GM19397 (cell line): Measurements from ENCODE around the gene PSME3IP1.

Experiments used
- ATAC-seq: cut with Tn5 transposase; IDR thresholded peaks from one replicate; pipeline ENCODE4 v1.9.1; 2021; ENCODE audit warnings: mild to moderate bottlenecking, moderate library complexity; ENCODE audit not compliant: unreplicated experiment

The PSME3IP1 gene

DNA sequence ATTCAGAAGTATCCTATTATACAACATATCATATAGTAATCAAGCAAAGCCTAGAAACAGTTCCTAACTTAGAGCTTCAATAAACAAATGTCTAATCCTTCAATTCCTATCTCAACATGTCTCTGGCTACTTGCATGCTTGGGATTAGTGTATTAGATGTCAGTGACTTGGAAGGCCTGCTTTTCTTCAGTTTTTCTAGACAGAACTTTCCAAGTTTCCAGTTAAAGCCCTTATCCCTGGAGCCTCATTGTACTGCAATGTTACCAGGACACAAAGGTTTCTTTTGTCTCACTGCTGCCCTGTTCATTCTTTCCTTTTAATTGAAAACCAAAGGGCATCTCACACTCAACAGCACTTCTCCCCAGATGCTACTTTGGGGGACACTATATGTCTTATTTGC is 16.5 kb downstream of the PSME3IP1 start:
- ATAC-seq = no peak

DNA sequence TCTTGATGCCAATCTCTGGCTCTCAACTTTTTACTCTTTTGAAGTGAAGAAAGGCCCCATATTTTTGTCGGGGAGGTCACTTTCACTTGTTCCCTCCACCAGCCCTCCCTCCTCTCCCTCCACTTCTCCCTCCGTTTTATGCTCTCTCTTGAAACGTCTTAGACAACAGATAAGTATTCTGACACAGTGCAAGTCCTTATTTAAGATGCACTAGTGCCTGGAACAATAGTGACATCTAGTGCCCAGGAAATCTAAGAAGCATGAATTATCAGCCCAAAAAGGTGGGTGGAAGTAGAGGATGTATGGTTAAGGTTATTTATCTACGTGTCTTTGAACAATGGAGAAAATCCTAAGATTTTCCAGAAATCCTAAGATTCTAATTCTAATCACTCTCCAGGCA is 17.9 kb downstream of the PSME3IP1 start:
- ATAC-seq = no peak

DNA sequence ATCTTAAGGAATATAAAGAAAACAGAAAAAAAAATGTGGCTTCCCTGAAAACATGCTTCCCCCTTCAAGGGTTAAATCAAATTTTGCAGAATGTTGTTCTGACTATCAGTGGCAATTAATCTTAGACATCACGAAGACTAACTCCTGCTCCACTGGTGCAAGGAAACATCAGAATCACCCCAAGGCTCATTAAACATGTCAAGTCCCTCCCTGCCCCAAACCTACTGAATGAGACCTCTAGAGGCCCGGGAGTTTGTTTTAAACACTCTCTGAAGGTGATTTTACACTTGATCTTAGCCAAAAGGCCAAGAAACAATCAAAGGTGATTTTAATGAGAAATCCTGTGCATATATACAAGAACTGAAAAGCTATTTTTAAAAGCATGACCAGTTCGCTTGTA is 18.3 kb downstream of the PSME3IP1 start:
- no peak for ATAC-seq

DNA sequence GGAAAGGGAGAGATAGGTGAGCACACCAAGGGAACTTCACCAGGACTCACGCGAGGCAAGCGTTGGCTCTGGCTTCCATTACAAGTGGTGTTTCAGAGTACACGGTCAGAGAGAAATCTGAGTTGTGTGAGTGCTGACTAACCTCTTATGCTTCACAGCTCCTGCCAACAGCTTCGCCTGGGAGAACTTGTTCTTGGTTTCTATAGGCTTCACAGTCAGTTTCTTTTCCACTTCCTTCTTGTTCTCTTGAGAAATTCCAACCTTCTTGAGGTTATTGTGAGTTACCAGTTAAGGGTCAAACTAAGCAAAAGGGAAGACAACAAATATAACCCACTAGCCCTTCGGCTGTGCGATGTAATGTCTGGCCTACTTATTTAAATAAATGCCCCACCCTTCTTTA is 18.9 kb downstream of the PSME3IP1 start:
- no peak for ATAC-seq

DNA sequence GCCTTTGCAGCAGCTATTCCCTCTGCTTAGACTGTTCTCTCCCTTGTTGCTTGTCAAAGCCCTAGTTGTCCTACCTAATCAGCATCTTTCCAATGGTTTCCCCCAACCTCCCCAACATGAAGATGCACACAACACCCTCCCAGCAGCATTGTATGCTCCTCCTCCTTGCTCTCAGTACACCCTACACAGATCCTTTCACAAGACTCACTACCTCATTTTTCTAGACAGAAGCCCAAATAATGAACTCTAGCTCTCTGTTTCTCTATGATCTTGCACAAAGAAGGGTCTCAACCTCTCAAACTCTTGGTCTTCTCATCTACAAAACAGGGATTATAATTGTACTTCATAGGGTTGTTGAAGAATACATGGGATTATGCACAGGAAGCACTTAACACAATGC is 19.4 kb downstream of the PSME3IP1 start:
- no peak for ATAC-seq

DNA sequence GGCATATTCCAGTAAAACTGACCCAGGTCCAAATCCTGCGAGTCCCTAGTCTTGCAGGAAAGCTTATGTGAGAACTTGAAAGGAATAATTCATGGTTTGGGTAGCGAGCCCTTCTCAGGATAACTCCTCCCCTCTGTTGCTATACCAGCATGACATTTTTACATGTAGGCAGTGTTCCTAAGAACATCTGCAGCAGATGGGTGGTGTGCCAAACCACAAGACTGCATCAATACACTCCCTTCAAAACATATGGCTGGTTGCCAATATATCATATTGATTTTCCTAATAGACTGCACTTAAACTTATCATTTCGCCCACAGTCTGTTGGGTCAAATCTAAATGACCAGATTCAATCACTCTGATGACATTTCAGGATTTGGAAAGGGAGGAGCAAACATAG is 19.9 kb downstream of the PSME3IP1 start:
- ATAC-seq = no peak

DNA sequence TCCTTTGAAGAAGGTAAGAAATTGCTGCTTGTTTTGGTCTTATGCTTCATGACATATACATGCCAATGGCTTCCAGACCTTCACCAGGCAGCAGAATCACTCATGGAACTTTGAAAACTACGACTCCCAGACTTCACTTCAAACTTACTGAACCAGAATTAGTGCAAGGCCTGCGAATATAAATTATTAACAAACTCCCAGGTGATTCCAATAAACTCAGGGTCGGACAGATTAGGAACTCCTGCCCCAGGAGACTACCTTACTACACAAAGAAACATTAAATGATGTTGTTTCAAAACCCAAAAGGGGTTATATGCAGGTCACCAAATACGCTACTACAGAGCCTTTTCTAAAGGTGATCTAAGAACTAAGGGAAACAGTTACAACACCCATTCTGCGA is 20.4 kb downstream of the PSME3IP1 start:
- ATAC-seq = no peak

DNA sequence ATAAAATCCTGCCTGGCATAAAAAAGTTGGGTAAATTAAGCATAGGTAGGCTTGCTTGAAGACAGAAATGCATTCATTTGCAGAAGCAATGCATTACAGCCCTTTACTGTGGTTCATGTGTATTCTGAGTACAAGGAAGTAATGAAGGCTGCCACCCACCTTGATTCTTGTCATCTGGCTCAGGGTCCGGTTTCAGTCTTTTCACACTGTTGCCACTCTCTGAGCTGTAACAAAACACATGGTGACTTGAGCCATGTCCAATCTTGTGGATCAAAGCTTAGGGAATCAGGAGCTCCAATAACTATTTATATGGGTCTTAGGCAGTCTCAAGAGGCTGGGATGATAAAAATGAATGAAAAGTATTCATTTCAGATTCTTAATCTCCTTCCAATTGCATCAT is 22.0 kb downstream of the PSME3IP1 start:
- no peak for ATAC-seq

DNA sequence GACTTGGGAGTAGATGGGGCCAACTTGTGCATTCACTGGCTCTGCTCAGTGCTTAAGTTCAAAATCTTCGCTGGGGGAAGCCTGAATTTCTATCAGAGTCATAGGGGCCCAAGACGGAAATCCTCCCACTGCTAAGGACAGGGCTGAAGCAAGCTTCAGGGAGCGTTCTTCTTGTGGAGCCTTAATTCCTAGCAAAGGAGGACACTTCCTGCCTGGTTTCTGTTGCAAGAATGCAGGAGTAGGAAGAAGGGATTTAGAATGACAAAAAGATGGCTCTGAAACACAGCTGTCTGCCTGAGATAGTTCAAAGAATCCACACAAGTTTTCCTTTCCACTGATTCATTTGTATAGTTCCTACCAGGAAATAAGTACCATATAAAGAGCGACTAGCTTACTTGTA is 26.4 kb downstream of the PSME3IP1 start:
- ATAC-seq = no peak

DNA sequence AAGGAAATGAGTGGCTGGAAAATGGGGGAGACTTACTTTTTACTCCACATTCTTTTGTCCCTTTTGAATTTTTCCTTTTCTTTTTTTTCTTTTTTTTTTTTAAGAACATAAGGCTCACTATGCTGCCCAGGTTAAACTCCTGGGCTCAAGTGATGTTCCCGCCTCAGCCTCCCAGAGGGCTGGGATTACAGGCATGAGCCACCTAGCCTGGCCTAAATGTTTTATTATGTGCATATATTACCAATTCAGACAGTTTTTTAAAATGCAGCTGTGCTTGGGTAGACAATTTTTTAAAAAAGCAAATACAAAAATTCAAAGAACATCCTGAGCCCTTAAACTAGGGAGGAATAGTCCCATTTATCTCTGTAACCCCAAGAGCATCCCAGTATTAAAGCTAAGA is 28.3 kb downstream of the PSME3IP1 start:
- no peak for ATAC-seq

DNA sequence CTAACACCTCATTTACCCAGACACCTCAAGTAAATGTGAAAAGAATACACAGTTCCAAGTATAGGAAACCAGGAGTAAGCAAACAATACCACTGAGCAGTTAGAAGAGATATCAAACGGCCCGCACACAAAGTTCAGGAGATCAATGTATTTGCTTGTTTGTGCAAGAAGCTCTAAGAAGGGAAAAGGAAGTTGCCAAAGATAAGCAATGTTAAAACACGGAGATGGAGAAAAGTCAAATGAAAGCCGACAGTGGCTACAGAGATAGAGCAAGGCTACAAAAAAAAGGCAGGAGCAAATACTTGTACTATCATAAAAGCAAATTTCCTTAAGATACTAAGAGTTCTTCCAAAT is 29.5 kb downstream of the PSME3IP1 start:
- ATAC-seq = no peak

DNA sequence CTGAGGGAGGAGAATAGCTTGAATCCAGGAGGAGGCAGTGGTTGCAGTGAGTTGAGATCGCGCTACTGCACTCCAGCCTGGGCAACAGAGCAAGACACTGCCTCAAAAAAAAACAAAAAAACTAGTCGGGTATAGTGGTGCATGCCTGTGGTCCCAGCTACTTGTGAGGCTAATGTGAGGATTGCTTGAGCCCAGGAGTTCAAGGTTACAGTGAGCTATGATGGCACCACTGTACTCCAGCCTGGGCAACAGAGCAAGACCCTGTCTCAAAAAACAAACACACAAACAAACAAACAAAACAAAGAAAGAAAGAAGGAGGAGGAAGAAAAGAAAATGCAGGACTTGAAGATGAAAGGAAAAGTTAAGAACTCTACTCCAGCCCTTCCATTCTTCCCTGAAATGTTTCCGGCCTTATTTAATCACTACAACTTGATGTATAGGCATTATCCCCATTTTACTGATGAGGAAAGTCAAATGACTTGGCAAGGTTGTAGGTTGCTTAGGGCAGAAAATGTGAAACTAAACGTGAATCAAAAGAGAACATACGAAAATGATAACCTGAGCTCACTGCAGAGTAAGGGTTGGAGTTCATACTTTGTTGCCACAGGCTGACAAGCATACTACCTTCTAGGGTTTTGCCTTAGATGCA is 30.0 kb downstream of the PSME3IP1 start:
- no peak for ATAC-seq

DNA sequence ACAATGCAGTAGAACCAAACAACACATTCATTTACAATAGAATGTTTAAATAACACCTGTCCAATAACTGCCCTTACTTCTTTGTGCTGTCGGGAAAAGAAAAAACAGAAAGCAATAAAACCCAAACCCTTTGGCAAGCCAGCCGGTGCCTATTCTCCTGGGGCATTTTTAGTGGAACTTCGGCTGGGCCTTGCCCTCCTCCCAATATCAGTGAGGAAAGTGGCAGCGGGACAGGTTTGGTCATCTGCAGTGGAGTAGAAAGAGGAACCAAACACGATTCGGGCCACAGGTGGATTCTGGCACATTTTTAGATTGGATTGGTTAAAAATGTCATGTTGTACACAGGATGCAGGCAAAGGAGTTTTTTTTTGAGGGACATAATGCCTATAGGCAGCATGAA is 32.0 kb downstream of the PSME3IP1 start:
- no peak for ATAC-seq

DNA sequence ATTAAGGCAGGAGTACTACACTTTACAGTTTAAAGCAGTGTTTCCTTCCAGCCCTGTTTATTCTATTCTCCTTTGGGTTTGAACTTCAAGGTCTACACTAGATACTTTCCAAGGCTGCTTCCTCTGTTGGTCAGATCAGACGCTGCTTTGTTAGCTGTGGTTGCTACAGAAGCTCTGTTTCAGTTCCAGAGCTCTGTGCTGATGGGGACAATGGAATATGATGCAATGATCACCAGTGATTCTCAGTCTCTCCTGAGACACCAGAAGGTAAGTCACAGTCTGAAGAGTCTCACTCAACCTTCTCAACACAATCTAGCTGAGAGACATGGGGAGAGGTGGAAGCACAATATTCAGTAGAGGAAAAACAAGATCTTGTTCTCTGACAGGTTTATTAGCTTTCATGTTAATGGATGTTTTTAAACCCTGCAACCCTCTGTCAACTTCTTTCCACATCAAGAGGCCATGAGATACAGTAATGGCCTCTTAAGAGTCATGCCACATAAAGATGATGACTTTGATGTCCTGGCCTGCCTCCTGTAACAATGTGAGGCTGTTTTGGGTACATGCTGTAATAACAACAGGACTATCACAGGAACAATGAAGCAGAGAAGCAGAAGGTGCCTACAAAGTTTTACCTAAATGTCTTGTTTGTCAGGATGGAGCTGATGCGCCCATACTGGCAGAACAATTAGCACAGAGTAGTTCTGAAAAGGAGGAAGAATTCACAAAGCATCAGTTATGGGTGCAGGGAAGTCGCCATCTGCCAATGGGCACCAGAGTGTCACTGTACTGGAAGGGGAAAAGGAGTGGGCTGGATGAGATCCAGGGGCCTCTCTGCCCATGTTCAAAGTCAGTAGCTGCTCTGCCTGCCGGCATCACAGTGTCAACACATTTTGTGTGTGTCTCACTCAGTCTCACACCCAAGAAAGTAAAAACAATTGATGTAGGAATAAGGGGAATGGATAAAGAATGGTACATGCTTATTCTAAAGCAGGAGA is 33.4 kb downstream of the PSME3IP1 start:
- ATAC-seq = no peak

DNA sequence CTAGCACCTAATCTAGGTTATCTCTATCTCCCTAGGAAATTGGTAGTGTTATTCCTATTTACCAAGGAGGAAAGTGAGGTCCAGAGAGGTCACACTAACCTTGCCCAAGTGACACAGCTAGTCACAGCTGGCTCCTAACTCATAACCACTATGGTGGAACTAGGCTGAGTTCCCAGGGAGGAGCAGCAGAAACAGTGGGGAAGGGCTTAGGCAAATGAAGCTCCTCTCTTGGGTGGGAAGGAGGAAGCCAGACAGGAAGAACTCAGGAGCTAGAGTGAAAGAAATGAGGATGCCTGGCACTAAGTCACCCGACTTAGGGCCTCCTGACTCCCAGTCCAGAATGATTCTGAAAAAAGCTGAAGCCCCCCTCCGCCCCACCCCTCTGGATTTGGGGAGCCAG is 34.5 kb downstream of the PSME3IP1 start:
- no peak for ATAC-seq

DNA sequence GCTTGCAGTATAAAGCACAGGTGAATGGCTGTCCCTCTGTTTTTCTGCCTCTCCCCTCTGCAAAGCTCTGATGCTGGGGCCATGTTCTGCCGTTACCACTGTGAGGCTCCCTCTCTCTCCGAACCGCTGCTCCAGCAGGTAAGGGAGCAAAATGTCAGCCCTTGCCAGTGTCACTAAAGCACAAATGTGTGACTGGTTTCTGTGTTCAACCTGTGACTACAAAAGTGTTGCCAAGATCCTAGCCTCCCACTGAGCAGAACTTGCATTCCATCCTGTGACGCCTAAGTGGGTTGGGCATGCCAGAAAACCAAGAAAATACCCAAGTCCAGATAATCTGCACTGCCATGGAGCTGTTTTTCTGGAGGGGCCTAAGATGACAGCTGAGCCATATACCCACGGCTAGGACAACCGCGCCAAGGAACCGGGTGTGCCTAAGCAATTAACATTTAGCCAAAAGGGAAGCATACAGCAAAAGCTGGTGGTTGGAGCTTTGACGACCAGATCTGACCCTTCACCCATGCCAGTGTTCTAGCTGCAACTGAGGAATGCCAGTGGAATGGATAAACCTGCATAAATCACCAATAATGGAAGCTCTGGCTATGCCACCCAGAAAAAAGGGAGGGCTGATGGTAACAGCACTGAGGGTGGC is 35.0 kb downstream of the PSME3IP1 start:
- ATAC-seq = no peak

DNA sequence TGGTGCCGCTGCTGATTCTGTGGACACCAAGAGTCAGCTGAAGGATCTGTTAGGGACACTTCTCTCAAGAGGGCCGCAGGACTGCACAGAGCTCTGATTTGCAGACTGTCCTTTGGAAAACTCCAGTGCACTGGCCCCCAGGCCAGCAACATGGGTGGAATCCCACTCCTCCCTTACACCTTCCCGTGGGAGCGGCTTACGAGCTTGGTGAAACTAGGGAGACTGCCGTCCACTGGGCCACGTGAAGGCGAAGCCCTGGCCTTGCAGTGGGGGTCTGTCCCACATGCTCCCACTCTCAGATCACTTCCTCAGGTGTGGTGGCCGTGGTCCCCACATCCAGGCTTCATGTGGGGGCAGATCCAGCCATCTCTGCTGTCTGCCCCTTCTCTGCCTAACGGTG is 36.4 kb downstream of the PSME3IP1 start:
- no peak for ATAC-seq

DNA sequence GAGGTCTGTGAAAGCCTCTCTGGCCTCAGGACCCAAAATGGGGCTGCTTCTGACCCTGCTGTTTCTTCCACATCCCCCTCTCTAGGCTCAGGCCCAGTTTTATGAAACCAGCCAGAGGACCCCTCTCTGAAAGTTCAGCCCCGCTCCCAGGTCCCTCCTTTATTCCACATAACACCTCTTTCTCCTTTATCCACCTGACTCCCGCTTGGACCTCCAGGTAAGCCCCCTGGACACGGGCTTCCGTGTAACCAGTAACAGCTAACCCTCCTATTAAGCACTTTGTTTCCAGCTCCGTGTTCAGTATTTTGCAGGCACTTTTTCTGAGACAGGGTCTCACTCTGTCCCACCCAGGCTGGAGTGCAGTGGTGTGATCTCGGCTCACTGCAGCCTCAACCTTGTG is 37.4 kb downstream of the PSME3IP1 start:
- no peak for ATAC-seq

DNA sequence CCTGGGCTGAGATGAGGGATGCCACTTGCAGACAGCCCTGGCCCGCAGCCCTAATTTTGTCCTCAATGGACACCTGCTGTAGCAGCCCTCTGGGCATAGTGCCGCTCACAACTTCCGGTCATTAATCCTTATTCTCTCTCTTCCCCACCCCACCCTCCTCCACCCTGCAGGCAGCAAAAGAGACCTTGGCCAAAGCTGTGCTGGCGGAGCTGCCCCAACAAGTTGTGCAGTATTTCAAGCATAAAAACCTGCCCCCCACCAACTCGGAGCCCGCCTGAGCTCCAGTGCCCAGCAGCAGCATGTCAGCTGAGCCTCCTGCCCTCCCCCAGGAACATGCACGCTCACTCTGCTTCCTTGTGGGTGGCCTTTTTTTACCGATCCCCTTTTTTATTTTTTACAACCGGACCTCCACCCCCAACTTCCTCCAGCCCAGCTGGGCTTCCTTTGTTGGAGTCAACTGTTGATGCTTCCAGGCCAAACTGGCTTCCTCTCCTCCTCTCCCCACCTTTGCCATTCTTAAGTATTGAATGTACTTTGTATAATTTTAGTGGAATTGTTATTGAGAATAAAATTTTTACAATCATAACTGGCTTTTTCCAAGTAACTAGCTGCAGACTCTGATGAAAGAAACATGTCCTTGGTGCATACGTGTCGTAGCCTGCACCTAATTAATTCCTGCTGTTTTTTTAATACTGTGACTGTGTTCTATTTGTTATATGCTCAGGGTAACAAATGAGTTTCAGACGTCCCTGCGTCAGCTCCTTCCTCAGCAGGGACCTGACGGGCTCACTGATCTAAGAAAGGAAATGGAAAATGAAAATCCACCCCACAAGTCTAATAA is 38.2 kb downstream of the PSME3IP1 start:
- ATAC-seq = no peak

DNA sequence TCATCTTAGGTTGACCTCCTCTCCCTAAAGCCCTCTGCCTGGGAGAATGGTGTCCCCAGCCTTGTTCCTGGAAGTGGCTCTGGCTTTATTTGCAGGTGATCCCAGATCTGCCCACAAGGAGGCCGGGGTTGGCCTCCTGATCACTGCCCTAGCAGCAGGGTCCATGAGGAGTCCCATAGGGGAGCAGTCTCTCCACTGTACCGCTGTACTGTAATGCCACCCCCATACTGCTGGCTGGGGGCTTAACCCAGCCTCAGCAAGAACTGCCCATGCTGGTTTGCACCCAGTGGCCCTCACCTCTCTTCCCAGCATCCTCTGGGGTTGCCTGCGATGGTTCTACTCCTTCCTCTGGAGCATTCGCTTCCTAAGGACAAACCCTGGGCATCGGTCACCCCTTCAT is 39.1 kb downstream of the PSME3IP1 start:
- ATAC-seq = no peak

DNA sequence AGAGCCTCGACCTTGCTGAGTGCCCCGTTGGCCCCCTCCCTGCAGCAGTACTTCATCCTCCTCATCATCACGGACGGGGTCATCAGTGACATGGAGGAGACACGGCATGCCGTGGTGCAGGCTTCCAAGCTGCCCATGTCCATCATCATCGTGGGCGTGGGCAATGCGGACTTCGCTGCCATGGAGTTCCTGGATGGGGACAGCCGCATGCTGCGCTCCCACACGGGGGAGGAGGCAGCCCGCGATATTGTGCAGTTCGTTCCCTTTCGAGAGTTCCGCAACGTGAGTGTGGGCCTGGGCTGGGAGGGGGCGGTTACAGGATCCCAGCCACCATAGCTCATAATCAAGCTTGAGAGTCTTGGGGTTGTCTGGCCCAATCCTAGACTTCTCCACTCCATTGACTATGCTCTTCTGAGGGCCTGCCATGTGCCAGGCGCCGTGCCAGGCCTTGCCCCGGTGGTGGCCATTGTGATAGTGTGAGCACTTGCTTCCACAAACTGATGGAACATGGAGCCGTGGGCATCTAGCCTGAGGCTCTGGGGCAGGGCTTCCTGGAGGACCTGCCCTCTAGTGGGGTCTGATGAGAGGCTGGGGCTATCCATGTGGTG is 39.7 kb downstream of the PSME3IP1 start:
- no peak for ATAC-seq
